ENCODE data around the gene GIPC3. TPM values are rescaled to one million over a fixed set of nuclear protein-coding genes. Genes with fewer than 3 reads are reported as not detected.

Gene GIPC3
- total and polyA plus RNA-seq, 2 of the 8 experiments (the other 6 are each of a cell fraction or from before 2014, with no cell fraction given) = 1.0 to 1.2 TPM

DNA sequence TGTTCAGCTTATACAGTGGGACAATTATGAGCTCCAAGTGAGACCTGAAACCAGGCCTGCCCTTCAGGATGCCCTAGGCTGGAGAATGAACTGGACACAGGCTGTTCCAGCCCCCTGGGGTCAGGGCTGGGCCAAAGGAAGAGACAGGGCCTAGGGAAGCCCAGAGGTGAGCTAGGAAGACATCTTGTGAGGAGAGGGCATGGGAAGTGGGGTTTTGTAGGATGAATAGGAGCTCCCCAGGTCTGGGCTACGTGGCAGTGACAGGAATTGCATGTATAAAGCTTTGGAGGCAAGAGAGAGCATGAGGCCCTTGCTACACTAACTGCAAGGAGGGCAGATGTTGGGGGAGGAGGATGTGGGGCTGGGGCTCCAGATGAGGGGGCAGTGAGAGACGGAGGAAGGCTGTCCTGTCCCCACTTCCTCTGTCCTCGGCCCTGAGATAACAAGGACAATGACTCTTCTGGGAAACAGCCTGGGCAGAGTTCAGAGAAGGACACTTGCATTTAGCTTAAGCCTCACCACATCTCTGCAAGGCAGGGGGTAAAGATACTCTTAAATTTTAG is 22.9 kb downstream of the GIPC3 start:
- Histone ChIP-seq H4K5ac (ENCODE audit: insufficient read length, low read depth, low read length) (no peak overlapping the region), H4K8ac (ENCODE audit: extremely low read depth, insufficient read depth, low read length) (no peak overlapping the region), H3K23ac (ENCODE audit: insufficient read length) (no peak overlapping the region), H3K4me1 (replicated peaks in 1 of 4; ENCODE audit: control insufficient read depth in 3 of 4, insufficient read depth in 4 of 4, low read length in 3 of 4) (peaks cover 3 to 14% (median 12%) of the 10 kb centered on the region in 4 experiments), H3K79me1 (ENCODE audit: low read depth, low read length) (no peaks in the 10 kb centered on the region), H2BK20ac (ENCODE audit: low read length) (no peak overlapping the region), H4K91ac (replicated peaks; ENCODE audit: insufficient read length, low read length) (peak overlapping the region; percentile 49), H3K27me3 (replicated peaks in 1 of 4; ENCODE audit: control insufficient read depth in 3 of 4, extremely low read depth in 1 of 4, insufficient read depth in 3 of 4, low read length in 3 of 4) (peaks cover 0 to 16% (median 13%) of the 10 kb centered on the region in 4 experiments; a peak in 5 of 7 replicates), H3K9me3 (ENCODE audit: insufficient read depth in 2 of 2, low read depth in 1 of 2, low read length in 1 of 2) (no peaks in the 10 kb centered on the region), H3K36me3 (ENCODE audit: control insufficient read depth in 2 of 4, insufficient read depth in 4 of 4, low read length in 3 of 4) (peaks cover 0 to 18% (median 3%) of the 10 kb centered on the region in 4 experiments; a peak in 2 of 8 replicates), H4K20me1 (replicated peaks in 1 of 2; ENCODE audit: control insufficient read depth in 1 of 2, insufficient read depth in 2 of 2, low read length in 2 of 2) (peaks cover 2 to 10% of the 10 kb centered on the region in 2 experiments), H3K4me3 (ENCODE audit: extremely low read depth in 1 of 4, insufficient read depth in 2 of 4, low read depth in 3 of 4, low read length in 4 of 4) (peak overlapping the region in 1 of 4 experiments; percentile 64; a peak in 2 of 8 replicates), H2BK120ac (replicated peaks; ENCODE audit: low read depth, low read length) (peak overlapping the region; percentile 13), H2AK5ac (ENCODE audit: low read depth, low read length) (no peak overlapping the region), H3K27ac (ENCODE audit: low read depth, low read length) (no peak overlapping the region), H3K14ac (ENCODE audit: insufficient read length) (no peak overlapping the region), H3K23me2 (ENCODE audit: low read depth, low read length) (peaks cover 18% of the 10 kb centered on the region; the same call in 1 of the 2 replicates), H3K18ac (ENCODE audit: extremely low read depth, low read length) (no peak overlapping the region), H2BK15ac (ENCODE audit: low read length) (no peak overlapping the region; the same call in 1 of the 2 replicates), H2BK5ac (ENCODE audit: low read depth, low read length) (0 out of 2 replicates have a peak overlapping the region, but pooled peaks have one; percentile 35), H3K4ac (replicated peaks; ENCODE audit: insufficient read length, low read depth, low read length) (peak overlapping the region; percentile 64), H3K56ac (replicated peaks; ENCODE audit: insufficient read length, low read depth, low read length) (no peak overlapping the region), H3K79me2 (ENCODE audit: control insufficient read depth in 1 of 2, insufficient read depth in 2 of 2, low read length in 2 of 2) (no peaks in the 10 kb centered on the region), H3K4me2 (ENCODE audit: insufficient read depth in 1 of 2, low read depth in 2 of 2, low read length in 2 of 2) (peak overlapping the region; percentile 82 to 83; a peak in 3 of 4 replicates), H3K9ac (replicated peaks in 1 of 4; ENCODE audit: extremely low read depth in 1 of 4, low read depth in 3 of 4, low read length in 3 of 4) (peak overlapping the region in 1 of 4 experiments; percentile 27; a peak in 1 of 7 replicates), H2AFZ (ENCODE audit: low read length) (no peak overlapping the region), H2BK12ac (ENCODE audit: low read depth, low read length) (peak overlapping the region; percentile 53; the same call in 1 of the 2 replicates)
- FAIRE-seq (no peak), DNase-seq (ENCODE audit: low read depth in 1 of 2, low spot score in 2 of 2) (no peak)
- ChIA-PET CTCF (ENCODE audit: partially characterized antibody) (interaction anchor here (0.6 to 4.0 kb wide), 11 partner anchors 10 to 92 kb away, joined by 3 to 23 read pairs (median 3); partner anchors contain the start of genes GIPC3 and PIP5K1C), POLR2A (ENCODE audit: partially characterized antibody) (interaction anchor here (0.8 to 1.8 kb wide), 7 partner anchors 9 to 64 kb away, joined by 3 to 6 read pairs (median 4); no protein-coding TSS in a partner anchor)
- WGBS, 2 experiments (ENCODE audit: extremely low coverage in 1 of 2, insufficient coverage in 1 of 2, insufficient read length in 1 of 2, insufficient replicate concordance in 2 of 2, low coverage in 1 of 2, low lambda C conversion rate in 2 of 2, missing lambda C conversion rate in 1 of 2) = 80% methylated on average over 3 of the region's 3 CpGs; no CpG with 5 or more reads in 1 of the 2 experiments
- no peak for TF ChIP-seq GTF2F1 (IDR thresholded peaks at IDR 0.05; ENCODE audit: borderline replicate concordance, low read depth, low read length)
- no peak for TF ChIP-seq JUND (IDR thresholded peaks at IDR 0.05; ENCODE audit: low read length)
- TF ChIP-seq SRF (IDR thresholded peaks at IDR 0.05; ENCODE audit: low read depth, low read length) = no peak
- no peak for TF ChIP-seq TAF1 (IDR thresholded peaks at IDR 0.05; ENCODE audit: low read depth, low read length)
- peak; percentile 75 for TF ChIP-seq KDM1A (IDR thresholded peaks at IDR 0.05; ENCODE audit: borderline replicate concordance, low read length)
